NCI-H1105 treated with DMSO at 0.1 percent for 48 hours (cell line): ENCODE results near the gene RNF187.
"Not testable (repeated sequence)": the region's sequence is repeated elsewhere in the genome, so short reads cannot be mapped to it uniquely, and the experiment has no call there.

Experiments
- DNase-seq: peaks from one replicate; lab custom pipeline; 2025; lab: John Stamatoyannopoulos, UW

Gene RNF187

DNA sequence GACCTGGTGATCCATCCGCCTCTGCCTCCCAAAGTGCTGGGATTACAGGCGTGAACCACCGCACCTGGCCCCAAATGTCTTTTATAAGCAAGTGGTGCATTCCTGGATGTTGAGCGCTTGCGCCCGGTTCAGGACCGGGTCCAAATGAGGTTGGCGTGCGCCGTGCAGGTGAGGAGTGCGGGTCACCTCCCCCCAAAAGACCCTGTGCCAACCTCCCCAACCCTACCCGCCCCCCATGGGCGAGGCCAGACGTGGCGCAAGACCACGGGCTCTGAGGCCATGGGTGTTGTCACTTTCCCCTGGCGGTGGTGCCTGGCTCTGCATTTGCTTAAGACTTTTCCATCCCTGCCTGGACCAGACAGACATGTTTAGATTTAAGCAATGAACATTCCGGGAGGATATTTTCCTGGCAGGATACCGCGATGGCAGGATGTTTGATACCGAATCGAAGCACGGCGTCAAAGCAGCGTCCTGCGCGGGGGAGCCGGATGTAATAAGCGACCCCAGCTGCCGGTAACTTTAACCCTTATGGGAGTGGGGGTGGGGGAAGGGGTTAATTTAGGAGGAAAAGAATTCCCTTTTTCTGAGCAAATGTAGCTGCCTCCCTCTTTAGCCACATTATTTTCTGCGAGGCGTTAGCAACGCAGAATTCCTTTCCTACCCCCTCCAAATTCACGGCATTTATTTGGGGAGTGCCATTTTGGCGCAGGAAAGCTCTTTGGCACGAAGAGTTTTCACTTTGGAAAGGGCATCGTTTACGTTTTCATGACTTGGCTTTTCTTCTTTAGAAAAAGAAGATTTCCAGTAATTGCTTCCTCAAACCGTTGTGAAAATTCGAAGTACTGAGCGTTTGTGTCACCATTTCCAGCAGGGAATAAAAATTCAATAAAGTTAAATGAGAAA is 27.8 kb upstream of the RNF187 start:
- peak; percentile 42 for DNase-seq

DNA sequence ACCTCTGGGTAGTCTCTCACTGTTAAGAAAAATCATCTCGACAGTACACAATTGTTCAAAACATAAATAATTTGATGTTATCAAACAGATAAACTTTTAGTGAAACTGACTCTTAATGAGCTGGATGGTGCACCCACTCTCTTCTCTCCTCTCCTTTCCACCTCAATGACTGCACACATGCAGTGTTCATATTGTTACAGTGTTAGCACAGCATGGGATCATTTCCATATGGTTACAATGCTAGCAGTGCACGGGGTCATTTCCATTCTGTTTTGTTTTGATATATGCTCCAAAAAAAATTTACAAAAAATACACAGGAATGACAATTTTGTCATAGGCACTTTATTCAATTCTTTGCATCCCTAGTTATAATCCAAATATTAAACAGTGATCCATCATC is 26.4 kb upstream of the RNF187 start:
- DNase-seq = no peak

DNA sequence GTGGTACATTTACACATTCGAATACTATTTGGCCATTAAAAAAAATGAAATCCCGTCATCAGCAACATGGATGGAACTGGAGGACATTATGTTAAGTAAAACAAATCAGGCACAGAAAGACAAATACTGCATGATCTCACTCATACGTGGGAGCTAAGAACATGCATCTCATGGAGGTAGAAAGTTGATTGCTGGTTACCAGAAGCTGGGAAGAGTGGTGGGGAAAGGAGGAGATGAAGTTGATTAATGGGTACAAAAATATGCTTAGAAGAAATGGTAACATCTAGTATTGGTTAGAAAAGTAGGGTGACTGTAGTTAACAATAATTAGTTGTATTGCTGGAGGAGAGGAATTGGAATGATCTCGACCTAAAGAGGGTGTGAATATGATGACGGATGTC is 24.6 kb upstream of the RNF187 start:
- no peak for DNase-seq

DNA sequence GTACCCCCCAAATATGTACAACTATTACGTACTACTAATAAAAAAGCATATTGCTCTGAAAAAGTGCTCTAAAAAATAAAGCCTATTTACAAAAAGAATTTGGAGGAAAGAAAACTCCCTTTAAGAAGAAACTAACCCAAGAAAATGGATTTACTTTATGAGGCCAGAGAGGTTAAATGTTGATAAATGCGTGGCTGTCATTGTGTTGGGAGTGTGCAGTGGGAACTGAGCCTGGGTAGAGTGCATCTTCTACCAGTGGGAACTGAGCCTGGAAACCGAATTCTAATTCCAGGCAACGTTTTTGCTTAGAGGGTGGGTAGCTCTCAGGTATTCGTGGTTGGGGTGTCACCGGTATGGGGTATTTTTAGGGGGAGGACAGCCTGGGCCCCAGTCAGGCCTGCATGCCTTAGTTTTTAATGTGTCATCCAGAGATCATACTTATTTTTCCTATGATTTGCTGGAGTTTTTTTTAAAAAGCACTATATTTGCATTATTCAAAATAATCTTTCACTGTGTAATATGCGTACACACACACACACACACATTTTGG is 24.1 kb upstream of the RNF187 start:
- no peak for DNase-seq

DNA sequence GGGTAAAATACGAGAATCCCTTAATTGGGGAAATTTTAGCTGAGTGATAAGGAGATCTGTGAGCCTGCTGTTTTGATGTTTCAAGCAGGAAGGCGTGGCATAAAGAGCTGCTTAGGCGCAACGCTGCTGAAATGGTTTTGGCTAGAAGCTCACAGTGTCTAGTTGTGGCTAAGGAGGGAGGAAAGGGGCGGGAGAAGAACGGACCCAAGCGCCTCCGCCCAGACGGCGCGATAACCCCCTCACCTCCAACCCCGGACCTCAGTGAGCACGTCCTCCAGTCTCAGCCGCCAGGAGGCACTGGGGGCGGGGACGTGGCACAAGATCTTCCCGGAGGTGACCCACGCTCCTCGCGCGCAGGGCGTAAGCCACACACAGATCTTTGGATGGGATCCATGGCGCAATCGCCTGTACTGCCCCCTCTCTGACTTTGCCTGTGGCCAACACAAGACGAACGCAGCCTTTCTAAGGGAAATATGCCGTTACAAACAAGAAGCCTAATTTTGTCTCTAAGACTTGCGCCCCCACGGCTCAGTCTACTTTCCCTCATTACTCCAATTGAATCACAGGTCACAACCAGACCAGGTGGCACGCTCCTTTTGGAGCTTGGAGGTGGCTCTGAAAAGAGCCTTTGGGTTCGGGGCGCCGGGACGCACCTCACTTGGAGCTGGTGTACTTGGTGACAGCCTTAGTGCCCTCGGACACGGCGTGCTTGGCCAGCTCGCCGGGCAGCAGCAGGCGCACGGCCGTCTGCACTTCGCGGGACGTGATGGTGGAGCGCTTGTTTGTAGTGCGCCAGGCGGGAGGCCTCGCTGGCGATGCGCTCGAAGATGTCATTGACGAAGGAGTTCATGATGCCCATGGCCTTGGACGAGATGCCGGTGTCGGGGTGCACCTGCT is 23.4 kb upstream of the RNF187 start:
- DNase-seq = peak; percentile 35

DNA sequence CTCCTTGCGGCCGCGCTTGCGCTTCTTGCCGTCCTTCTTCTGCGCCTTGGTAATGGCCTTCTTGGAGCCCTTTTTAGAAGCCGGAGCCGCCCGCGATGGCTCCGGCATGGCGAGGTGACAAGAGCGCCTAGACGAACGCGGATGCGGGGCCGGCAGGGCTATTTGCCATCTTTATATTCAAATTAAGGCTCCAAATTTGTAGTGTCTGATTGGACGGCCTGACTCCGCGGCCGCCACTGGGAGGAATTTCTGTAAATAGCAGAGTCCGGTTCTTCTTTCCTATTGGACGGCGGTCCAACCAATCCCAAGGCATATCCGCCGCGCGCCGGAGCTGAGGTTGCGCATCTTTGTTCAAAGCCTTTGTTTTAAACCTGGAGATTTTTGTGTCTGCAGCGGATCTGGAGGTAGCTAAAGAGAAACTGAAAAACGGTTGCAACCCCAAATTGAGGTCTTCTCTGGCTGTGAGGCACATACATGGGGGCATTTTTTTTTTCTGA is 22.6 kb upstream of the RNF187 start:
- DNase-seq = peak; percentile 90

DNA sequence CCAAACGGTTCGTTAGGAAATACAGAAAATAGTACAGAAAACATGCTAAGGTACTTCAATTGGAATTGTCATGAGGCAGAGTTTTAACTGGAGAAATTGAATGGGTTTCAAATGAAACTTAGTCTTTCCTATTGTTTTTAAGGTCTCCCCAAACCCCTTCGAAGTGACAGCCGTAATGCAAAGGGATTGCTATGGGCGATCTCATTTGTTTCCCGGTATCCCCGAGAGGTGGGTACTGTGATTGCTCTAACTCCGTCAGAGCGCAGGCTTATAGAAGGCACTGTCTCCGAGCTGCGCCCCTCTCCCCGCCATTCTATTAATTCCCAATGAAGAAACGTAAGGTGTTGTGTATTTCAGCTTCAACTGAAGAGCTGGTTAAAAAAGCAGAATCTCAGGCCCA is 22.0 kb upstream of the RNF187 start:
- peak; percentile 21 for DNase-seq

DNA sequence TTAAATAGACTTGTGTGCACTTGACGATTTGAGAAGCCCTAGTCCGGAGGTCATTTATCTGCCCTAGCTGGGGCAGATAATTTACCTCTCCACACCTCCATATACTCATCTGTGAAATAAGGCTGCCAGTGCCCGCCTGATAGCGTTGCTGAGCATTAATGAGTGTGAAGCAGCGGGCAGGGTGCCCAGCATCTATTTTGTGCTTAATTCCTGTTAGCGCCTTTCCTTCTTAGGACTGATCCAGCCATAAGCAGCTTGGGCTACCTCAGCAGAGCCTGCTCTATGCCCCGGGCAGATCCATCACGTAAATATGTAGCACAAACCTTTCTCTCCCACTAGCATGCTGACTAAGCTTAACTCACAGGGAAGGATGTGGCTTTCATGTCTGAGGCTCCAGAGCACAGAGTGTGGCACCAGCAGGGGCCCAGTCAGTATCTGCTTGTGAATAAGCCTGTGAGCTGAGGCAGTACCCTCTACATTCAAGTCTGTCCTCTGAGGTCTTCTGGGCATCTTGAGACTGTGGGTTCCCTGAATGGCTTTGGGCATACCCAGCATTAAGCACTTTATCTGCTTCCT is 21.5 kb upstream of the RNF187 start:
- DNase-seq = peak; percentile 21

DNA sequence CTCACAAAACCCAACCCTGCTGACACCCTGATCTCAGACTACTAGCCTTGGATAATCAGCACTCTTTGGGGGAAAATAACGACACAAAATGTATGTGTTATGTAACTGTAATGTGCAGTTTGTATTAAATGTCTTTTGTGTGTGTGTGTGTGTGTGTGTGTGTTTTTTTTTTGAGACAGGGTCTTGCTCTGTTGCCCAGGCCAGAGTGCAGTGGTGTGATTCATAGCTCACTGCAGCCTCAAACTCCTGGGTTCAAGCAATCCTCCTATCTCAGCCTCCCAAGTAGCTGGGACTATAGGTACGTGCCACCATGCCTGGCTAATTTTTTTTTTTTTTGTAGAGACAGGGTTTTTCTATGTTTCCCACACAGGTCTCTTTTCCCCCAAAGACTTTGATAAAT is 19.0 kb upstream of the RNF187 start:
- DNase-seq = not testable (repeated sequence)

DNA sequence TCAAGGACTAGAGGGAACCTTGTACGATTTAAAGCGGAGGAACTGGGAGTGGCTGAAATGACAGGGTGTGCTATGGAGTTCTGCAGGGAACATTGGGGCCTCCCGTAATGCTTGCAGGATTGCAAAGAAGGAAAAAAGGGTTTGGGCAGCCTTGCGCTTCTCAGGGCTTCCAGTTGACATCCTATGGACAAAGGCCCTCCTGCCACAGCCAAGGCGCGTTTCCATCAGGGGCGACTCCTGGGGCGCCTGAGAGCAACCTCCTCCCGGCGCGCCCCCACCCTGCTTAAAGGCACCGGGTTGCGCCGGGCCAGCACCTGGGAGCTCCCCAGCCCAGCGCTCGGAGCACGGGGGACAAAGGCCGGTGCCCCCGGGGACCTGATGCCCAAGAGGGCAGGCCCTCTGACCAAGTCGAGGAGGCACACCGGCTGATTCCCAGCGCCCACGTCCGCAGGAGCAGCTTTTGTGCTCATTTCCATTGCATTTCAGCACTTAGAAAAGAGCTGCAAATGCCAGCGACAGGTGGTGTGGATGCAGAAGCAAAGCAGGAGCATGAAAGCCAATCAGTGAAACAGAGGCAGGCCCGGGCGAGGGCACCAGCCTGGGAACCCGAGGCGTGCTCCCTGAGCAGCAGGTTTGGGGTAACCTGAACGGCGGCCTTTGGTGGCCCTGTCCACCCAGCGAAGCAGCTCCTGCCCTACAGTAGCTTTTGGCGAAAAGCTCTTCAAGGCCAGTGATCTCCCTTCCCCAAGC is 17.6 kb upstream of the RNF187 start:
- DNase-seq = no peak

DNA sequence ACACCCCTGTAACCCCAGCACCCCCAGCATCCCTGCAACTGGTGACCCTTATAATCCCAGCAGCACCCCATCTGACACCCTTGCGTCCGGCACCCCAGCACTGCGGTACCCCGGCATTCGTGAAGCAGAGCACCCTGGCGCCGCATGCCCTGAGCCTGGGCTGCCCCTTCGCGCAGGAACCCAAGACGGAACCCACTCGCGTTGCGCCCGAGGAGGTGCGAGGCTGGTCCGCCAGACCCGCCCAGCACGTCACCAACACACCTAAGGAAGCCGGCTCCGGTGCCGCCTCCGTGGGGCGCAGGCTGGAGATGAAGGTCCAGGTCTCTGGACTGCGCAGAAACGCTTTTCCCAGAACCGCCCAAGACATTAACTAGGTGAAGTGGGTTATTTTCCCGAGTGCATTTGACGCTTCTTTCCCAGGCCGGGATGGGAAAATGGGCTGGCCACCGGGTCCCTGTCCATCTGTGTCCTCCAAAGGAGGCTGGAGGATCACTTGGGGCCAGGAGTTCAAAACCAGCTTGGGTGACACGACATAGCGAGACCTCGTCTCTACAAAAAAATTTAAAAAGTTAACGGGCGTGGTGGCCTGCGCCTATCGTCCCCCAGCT is 15.9 kb upstream of the RNF187 start:
- no peak for DNase-seq

DNA sequence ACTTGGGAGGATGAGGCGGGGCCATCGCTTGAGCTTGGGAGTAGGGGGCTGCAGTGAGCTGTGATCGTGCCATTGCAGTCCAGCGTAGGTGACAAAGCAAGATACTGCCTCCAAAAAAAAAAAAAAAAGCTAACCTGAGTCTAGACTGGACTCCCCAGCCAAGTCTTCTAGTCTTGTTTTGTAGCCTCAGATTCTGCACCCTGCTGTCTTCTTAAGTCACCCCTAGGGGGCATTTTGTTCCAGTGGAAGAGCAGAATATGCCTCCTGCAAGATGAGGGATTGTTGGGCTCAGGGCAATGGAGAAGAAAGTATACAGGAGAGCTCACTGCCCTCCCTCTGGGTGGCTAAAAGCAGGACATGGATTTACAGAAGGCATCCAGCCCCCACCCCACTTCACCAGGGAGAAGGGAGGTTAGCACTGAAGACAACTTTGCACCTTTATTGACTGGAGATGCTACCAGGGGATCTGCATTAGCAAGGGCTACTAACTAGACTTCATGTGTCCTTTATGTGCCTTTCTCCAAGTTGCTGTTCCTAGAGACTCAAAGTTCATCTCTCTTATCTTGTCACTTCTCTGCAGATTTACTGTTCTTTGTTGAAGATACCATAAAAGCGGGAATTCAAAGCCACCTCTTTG is 15.3 kb upstream of the RNF187 start:
- DNase-seq = no peak

DNA sequence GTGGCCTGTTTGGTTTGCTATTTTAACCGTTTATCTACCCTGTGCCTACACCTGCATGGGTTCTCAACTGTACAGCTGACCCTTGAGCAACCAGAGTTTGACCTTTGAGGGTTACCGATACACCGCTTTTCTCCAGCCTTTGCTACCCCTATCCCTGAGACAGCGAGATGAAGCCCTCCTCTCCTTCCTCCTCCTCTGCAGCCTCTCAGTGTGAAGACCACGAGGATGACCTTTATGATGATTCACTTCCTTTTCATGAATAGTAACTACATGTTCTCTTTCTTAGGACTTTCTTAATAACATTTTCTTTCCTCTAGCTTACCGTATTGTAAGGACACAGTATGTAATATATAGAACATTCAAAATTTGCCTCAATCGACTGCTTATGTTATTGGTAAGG is 14.5 kb upstream of the RNF187 start:
- DNase-seq = no peak

DNA sequence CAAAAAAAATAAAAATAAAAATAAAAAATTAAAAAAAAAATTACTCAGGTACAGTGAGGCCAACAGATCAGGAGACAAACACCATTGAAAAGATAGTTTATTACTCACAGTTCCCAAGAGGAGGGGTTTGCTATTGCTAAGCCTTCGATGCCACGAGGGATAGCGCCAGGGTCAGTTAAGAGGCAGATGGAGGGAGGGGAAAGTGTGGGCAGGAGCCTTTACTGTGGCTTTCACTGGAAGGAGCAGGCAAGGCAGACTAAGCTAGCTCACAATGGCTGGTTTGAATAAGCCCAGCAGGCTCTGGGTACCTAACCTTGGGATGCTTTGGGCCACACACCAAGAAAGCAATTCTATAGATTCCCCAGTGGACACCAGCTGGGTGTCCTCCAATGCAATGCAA is 12.7 kb upstream of the RNF187 start:
- DNase-seq = no peak

DNA sequence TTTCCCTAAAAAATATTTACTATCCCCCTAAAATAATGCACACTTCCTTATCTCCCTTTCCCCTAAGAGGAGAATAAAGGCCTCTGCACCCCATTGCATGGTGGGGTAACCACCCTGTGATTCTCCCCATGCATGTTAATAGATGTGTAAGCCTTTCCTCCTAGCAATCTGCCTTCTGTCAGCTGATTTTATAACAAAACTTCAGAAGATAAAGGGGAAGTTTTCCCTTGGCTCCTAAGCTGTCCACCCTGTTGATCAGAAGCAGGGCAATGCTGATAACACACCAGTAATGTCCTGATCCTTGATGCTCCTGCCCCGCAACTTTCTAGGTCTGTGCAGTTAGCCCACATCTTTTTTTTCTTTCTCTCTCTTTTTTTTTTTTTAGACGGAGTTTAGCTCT is 11.4 kb upstream of the RNF187 start:
- no peak for DNase-seq

DNA sequence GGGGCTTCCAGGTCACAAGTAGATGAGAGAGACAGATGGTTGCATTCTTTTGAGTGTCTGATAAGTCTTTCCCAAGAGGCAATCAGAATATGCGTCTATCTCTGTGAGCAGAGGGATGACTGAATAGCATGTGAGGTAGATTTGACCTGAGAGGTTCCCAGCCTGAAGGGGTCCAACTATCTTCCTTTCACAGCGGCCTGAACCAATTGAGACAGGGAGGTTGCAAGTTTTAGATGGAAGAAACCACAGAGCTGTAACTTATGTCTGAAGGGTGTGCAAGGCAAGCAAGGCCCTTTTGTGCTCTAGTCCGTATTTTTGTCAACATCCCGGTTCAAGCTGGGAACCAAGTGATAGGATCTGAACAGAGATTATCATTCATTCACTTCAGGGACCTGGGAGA is 9.9 kb upstream of the RNF187 start:
- no peak for DNase-seq

DNA sequence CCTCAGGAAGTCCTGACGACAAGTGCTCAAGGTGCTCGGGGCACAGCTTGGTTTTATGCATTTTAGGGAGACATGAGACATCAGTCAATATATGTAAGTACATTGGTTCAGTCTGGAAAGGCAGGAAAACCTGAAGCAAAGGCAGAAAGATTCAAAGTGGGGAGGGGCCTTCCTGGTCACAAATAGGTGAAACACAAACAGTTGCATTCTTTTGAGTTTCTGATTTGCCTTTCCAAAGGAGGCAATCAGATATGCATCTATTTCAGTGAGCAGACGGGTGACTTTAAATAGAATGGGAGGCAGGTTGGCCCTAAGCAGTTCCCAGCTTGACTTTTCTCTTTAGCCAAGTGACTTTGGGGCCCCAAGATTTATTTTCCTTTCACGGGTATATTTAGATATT is 8.9 kb upstream of the RNF187 start:
- no peak for DNase-seq

DNA sequence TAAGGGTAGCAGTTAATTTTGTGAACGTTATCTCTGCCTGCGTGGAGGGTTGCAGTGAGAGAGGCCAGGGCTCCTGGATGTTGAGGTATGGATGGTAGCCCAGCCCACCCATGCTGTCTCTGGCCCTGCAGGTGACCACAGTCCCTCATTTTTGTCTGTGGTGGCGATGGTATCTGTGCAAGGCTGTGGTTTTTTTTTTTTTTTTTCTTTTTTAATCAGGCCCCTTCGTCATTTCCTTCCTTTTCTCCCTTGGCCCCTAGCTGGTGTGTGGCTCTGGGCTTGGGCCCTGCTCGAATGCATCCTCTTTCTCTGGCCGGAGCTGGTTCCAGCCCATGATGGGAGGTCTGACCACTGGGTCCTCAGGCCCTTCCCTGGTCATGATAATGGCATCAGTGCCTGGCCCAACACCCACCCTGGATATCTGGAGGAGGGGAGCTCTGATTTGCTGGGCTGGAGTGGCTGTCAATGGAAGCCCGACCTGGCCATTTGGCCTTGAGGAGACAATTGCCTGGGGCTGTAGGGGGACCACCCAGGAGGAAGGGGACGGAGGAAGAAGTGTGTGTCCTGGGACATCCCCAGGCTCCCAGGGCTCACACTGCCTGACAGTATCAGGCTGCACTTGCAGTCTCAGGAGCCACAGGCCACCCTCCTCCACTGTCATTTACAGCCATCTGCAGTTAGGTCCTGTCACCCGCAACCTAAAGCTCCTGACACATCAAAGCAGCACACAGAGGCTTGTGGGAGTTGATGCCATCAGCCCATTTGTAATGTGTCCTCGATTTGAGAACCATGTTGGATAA is 8.1 kb upstream of the RNF187 start:
- no peak for DNase-seq

DNA sequence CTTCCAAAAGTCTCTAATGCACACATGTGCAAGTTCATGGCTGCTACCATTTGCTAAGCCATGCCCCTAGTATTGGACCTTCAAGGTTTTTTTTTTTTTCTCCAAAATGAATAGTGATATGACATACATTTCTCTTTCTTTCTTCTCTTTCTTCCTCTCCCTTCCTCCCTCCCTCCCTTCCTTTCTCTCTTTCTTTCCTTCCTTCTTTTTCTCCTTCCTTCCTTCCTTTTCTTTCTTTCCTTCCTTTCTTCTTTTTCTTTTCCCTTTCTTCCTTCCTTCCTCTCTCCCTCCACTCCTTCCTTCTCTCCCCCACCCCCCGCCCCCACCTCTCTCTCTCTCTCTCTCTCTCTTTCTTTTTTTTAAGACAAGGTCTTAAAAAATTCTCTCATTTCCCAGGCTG is 3.4 kb upstream of the RNF187 start:
- no peak for DNase-seq
